HepG2 (cell line): Measurements from ENCODE around the gene GMEB2. TPM values are rescaled to one million over a fixed set of nuclear protein-coding genes. Genes with fewer than 3 reads are reported as not detected.
A peak's percentile ranks its signal among the peaks of the same experiment; 100 is the strongest.

Experiments
- ATAC-seq: fragments of 200-7000 bp; cut with Tn5 transposase; 3 replicates; pipeline ENCODE4 v1.9.1; 2020; ENCODE audit warnings: mild to moderate bottlenecking, moderate library complexity
- BruUV-seq: library from RNA; stranded (reverse); fragments of 400-500 nt; replicated peaks from 2 replicates; lab custom pipeline; 2021; lab: Mats Ljungman, UMichigan
- CTCF ChIA-PET: fragments of 300-600 bp; formaldehyde crosslinking; extraction: SDS; loops from one replicate; lab custom pipeline; 2021; ENCODE audit warnings: low total read pairs, inconsistent platforms, low intra/inter-chr PET ratio; lab: Yijun Ruan, JAX
- POLR2A ChIA-PET: fragments of 350-600 bp; sonication (Branson Sonifier 250); formaldehyde crosslinking; loops from one replicate; lab custom pipeline; 2020; ENCODE audit warnings: antibody characterized with exemption, inconsistent platforms; lab: Yijun Ruan, JAX
- DNase-seq: peaks from one replicate; pipeline ENCODE4 v3.0.0-alpha.2; 2015; ENCODE audit warnings: low spot score
- FAIRE-seq: peaks from 3 replicates; lab custom pipeline; 2011; peaks lifted over from hg19 to GRCh38; lab: Jason Lieb, UNC
- H2AFZ ChIP-seq: one replicate; pipeline ENCODE4 v1.6.1; 2011; ENCODE audit warnings: low read length, inconsistent platforms
- H3K27ac ChIP-seq: fragments of 300-600 bp; 3 replicates; pipeline ENCODE4 v1.8.0; 2011; ENCODE audit warnings: mixed run types, mild to moderate bottlenecking, mixed read lengths, low read length, inconsistent platforms; ENCODE audit not compliant: insufficient read depth; ENCODE audit errors: extremely low read length
- H3K27me3 ChIP-seq, 2 experiments: fragments of 200-600 bp in 1 of 2; 2 replicates in 1 of 2; 3 replicates in 1 of 2; pipeline versions ENCODE4 v1.6.0 to v1.8.0; 2011; ENCODE audit warnings: low read length in 2 of 2, mild to moderate bottlenecking in 2 of 2, moderate library complexity in 2 of 2, inconsistent platforms in 1 of 2; ENCODE audit not compliant: insufficient read depth in 2 of 2, control insufficient read depth in 1 of 2
- H3K36me3 ChIP-seq, 2 experiments: fragments of 200-600 bp in 1 of 2; replicated peaks in 1 of 2; 2 replicates in 1 of 2; 3 replicates in 1 of 2; pipeline versions ENCODE4 v1.5.1 to v1.8.0; 2011; ENCODE audit warnings: low read length in 2 of 2, inconsistent platforms in 1 of 2; ENCODE audit not compliant: insufficient read depth in 2 of 2, control insufficient read depth in 1 of 2
- H3K4me1 ChIP-seq: 2 replicates; pipeline ENCODE4 v1.5.1; 2012; ENCODE audit warnings: low read length, inconsistent platforms; ENCODE audit not compliant: insufficient read depth
- H3K4me2 ChIP-seq: 2 replicates; pipeline ENCODE4 v1.6.0; 2011; ENCODE audit warnings: low read depth, low read length, inconsistent platforms
- H3K4me3 ChIP-seq, 3 experiments: fragments of 200-600 bp in 1 of 3; sonication (generic), shearing (Covaris generic) in 1 of 3; replicated peaks in 1 of 3; 2 replicates each; pipeline ENCODE4 v1.5.1; 2011 to 2016; ENCODE audit warnings: low read length in 3 of 3, inconsistent platforms in 2 of 3, low read depth in 2 of 3, mild to moderate bottlenecking in 2 of 3, control low read depth in 1 of 3, mixed read lengths in 1 of 3; ENCODE audit not compliant: insufficient read depth in 1 of 3
- H3K79me2 ChIP-seq: one replicate; pipeline ENCODE4 v1.6.1; 2011; ENCODE audit warnings: low read length, inconsistent platforms; ENCODE audit not compliant: insufficient read depth
- H3K9ac ChIP-seq: 2 replicates; pipeline ENCODE4 v1.6.0; 2011; ENCODE audit warnings: mild to moderate bottlenecking, low read depth, low read length, inconsistent platforms; ENCODE audit not compliant: insufficient read depth
- H3K9me3 ChIP-seq: 2 replicates; pipeline ENCODE4 v1.5.1; 2012; ENCODE audit warnings: mild to moderate bottlenecking, low read length
- H4K20me1 ChIP-seq: 2 replicates; pipeline ENCODE4 v1.6.0; 2011; ENCODE audit warnings: inconsistent platforms, mild to moderate bottlenecking, low read length, moderate library complexity; ENCODE audit not compliant: insufficient read depth
- FOXO1 ChIP-seq: sonication (generic); formaldehyde crosslinking; IDR thresholded peaks from 2 replicates; pipeline ENCODE4 v1.4.0; 2020; ENCODE audit warnings: missing genetic modification reagents
- GABPA ChIP-seq, 2 experiments: IDR thresholded peaks; 2 replicates each; pipeline ENCODE4 v1.6.1; 2011 to 2016; ENCODE audit warnings: low read depth in 2 of 2, low read length in 1 of 2, missing biosample characterization in 1 of 2, missing genetic modification characterization in 1 of 2
- HOXA7 ChIP-seq: sonication (generic); formaldehyde crosslinking; IDR thresholded peaks from 2 replicates; pipeline ENCODE4 v1.8.1; 2022; ENCODE audit warnings: mild to moderate bottlenecking, missing genetic modification reagents, moderate library complexity
- HOXA9 ChIP-seq: sonication (generic); formaldehyde crosslinking; IDR thresholded peaks from 2 replicates; pipeline ENCODE4 v1.8.1; 2022; ENCODE audit warnings: missing genetic modification reagents, mild to moderate bottlenecking, moderate library complexity, borderline replicate concordance
- KLF9 ChIP-seq: IDR thresholded peaks from 2 replicates; pipeline ENCODE4 v1.6.1; 2016; ENCODE audit warnings: low read depth
- MTA3 ChIP-seq: sonication (generic); formaldehyde crosslinking; IDR thresholded peaks from 2 replicates; pipeline ENCODE4 v1.4.0; 2020; ENCODE audit warnings: missing genetic modification reagents
- NKX3-1 ChIP-seq: sonication (generic); formaldehyde crosslinking; IDR thresholded peaks from 2 replicates; pipeline ENCODE4 v1.5.0; 2020; ENCODE audit warnings: missing genetic modification reagents
- POLR2A ChIP-seq, 2 experiments: IDR thresholded peaks; 2 replicates each; pipeline ENCODE4 v1.6.1; 2011; ENCODE audit warnings: low read depth in 2 of 2, low read length in 2 of 2, mild to moderate bottlenecking in 1 of 2, moderate library complexity in 1 of 2; ENCODE audit not compliant: insufficient read depth in 1 of 2
- SP2 ChIP-seq: sonication (generic); formaldehyde crosslinking; IDR thresholded peaks from 2 replicates; pipeline ENCODE4 v1.5.1; 2020; ENCODE audit warnings: mild to moderate bottlenecking, missing genetic modification reagents
- THAP7 ChIP-seq: sonication (generic); formaldehyde crosslinking; IDR thresholded peaks from 2 replicates; pipeline ENCODE4 v1.8.1; 2023; ENCODE audit warnings: mild to moderate bottlenecking, missing genetic modification reagents
- ZFY ChIP-seq: sonication (generic); formaldehyde crosslinking; IDR thresholded peaks from 2 replicates; pipeline ENCODE4 v1.4.0; 2020; ENCODE audit warnings: missing genetic modification reagents
- ZNF225 ChIP-seq: sonication (generic); formaldehyde crosslinking; IDR thresholded peaks from 2 replicates; pipeline ENCODE4 v1.4.0; 2020; ENCODE audit warnings: mild to moderate bottlenecking, missing genetic modification reagents
- ZNF281 ChIP-seq: sonication (generic); formaldehyde crosslinking; IDR thresholded peaks from 2 replicates; pipeline ENCODE4 v1.4.0; 2020; ENCODE audit warnings: missing genetic modification reagents, borderline replicate concordance
- ZNF34 ChIP-seq: sonication (generic); formaldehyde crosslinking; IDR thresholded peaks from 2 replicates; pipeline ENCODE4 v1.4.0; 2020; ENCODE audit warnings: mild to moderate bottlenecking, missing genetic modification reagents, borderline replicate concordance
- ZNF362 ChIP-seq: sonication (generic); formaldehyde crosslinking; IDR thresholded peaks from 2 replicates; pipeline ENCODE4 v1.4.0; 2020; ENCODE audit warnings: missing genetic modification reagents, mild to moderate bottlenecking, borderline replicate concordance
- ZNF574 ChIP-seq: sonication (generic); formaldehyde crosslinking; IDR thresholded peaks from 2 replicates; pipeline ENCODE4 v1.4.0; 2020; ENCODE audit warnings: missing genetic modification reagents
- WGBS: methylation state at CpG from one replicate; pipeline ENCODE4 v1.1.6; 2017; ENCODE audit warnings: low lambda C conversion rate; 5-methylcytosine and 5-hydroxymethylcytosine counted together
- in situ Hi-C: cut with HindIII; loops from 2 replicates; pipeline ENCODE4 v1.10.0; 2017; ENCODE audit warnings: low pct_unique_long_range_greater_than_20kb; ENCODE audit not compliant: extremely low pct_ligation_motif_present
- intact Hi-C: fragments of 100-400 bp; cut with micrococcal nuclease; formaldehyde crosslinking; loops from one replicate; pipeline ENCODE4 v1.10.0; 2022; ENCODE audit not compliant: unreplicated experiment
- polyA plus RNA-seq, 8 experiments: library from polyadenylated mRNA; depleted of rRNA in 3 of 8; stranded (reverse) in 7 of 8; unstranded in 1 of 8; fragments of >200 nt; fragmentation: Illumina TruSeq in 4 of 8; extraction: Trizol in 4 of 8; gene quantifications; 2 replicates each; pipeline versions ENCODE4 v1.2.1 to v1.2.3, GENCODE V29; 2011 to 2016; ENCODE audit warnings: low read depth in 4 of 8, missing spikeins in 1 of 8, mixed read lengths in 1 of 8; ENCODE audit not compliant: insufficient read depth in 1 of 8
- total RNA-seq, 5 experiments: library from RNA; depleted of rRNA; stranded (reverse); fragments of >200 nt; fragmentation: Illumina TruSeq; extraction: Trizol; gene quantifications; 2 replicates each; pipeline ENCODE4 v1.2.3, GENCODE V29; 2016; ENCODE audit warnings: low read depth in 1 of 5

The GMEB2 gene
- total and polyA plus RNA-seq, 2 of the 13 experiments (the other 11 are each of a cell fraction or from before 2014, with no cell fraction given), result 10.6 to 12.4 TPM

- H3K27me3 ChIP-seq, result peaks cover 6 to 22% of the 10 kb centered on the region in 2 experiments; a peak in 3 of 5 replicates
- H3K4me3 ChIP-seq, result peak within 1 kb of the TSS; percentile 88 to 98 (median 94)
- peak within 1 kb of the TSS; percentile 48 for H2AFZ ChIP-seq
- POLR2A ChIA-PET, result interaction anchor here (0.8 to 2.6 kb wide), 23 partner anchors 8 to 480 kb away, joined by 3 to 26 read pairs (median 4); partner anchors contain the start of genes GMEB2, PPDPF, PTK6 and RTEL1
- H4K20me1 ChIP-seq, result peaks cover 2% of the 10 kb centered on the region; the same call in 1 of the 2 replicates
- in situ Hi-C loops, result no loop called here
- 5% methylated on average over 22 of the region's 40 CpGs for WGBS
- H3K9ac ChIP-seq, result peak within 1 kb of the TSS; percentile 86
- CTCF ChIA-PET, result interaction anchor here (2.8 kb wide), 1 partner anchor 36 kb away, joined by 22 read pairs; the partner anchor contains the start of gene PTK6
- no peaks in the 10 kb centered on the region for H3K9me3 ChIP-seq
- H3K4me1 ChIP-seq, result peaks cover 61% of the 10 kb centered on the region
- intact Hi-C loops, result no loop called here
- BruUV-seq, result no TSS peak
- ATAC-seq (peak; percentile 75), FAIRE-seq (no peak), DNase-seq (peak; percentile 53)
- no peaks in the 10 kb centered on the region for H3K36me3 ChIP-seq
- peak within 1 kb of the TSS; percentile 100 for H3K4me2 ChIP-seq
- H3K27ac ChIP-seq, result peak within 1 kb of the TSS; percentile 23
- H3K79me2 ChIP-seq, result no peaks in the 10 kb centered on the region
- TF ChIP-seq HOXA9 (CRISPR knock-in tag) (no peak; the same call in 1 of the 2 replicates), ZFY (CRISPR knock-in tag) (peak; percentile 62; the same call in 1 of the 2 replicates), THAP7 (no peak; the same call in 1 of the 2 replicates), MTA3 (CRISPR knock-in tag) (no peak), HOXA7 (CRISPR knock-in tag) (no peak), NKX3-1 (CRISPR knock-in tag) (0 out of 2 replicates have a peak, but pooled peaks have one; percentile 14), SP2 (0 out of 2 replicates have a peak, but pooled peaks have one; percentile 41), KLF9 (CRISPR knock-in tag) (no peak), ZNF362 (no peak), ZNF281 (CRISPR knock-in tag) (no peak), GABPA (IDR thresholded peaks at IDR 0.05; ENCODE audit: low read depth, low read length) (peak; percentile 35), GABPA (CRISPR knock-in tag; IDR thresholded peaks at IDR 0.05; ENCODE audit: low read depth) (peak; percentile 45; the same call in 1 of the 2 replicates), ZNF574 (no peak; the same call in 1 of the 2 replicates), ZNF34 (no peak), FOXO1 (CRISPR knock-in tag) (peak; percentile 52; the same call in 1 of the 2 replicates), ZNF225 (CRISPR knock-in tag) (peak; percentile 84), POLR2A (IDR thresholded peaks at IDR 0.05; ENCODE audit: insufficient read depth in 1 of 2, low read depth in 2 of 2, low read length in 2 of 2) (peak in 1 of 2 experiments; percentile 85; a peak in 2 of 4 replicates)
These were observed 52.6 kb downstream of the GMEB2 start, which contains the start of gene HELZ2 for GRCh38 chr20:63574156-63574828. Gene HELZ2 (minus strand): TSS chr20:63574239. CDS start chr20:63572385, 1,854 bp downstream.
